ENCODE data around the gene UBXN6.

DNA sequence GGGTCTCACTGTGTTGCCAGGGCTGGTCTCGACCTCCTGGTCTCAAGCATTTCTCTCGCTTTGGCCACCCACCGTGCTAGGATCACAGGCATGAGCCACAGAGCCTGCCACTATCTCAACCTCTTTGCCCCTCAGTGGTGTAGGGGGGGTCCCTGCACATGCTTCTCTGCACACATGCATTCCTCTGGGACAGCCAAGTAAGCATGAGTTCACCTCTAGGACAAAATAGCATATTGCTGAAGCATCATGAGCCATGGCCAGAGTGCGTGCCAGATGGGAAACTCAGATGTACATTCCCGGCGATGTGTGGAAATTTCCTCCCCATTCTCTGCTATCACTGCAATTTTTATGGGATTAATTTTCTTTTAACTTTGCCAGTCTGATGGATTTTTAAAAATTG lies 32.1 kb downstream of the UBXN6 start:
- TF ChIP-seq POLR2A (IDR thresholded peaks at IDR 0.05) (no peak), EP300 (IDR thresholded peaks at IDR 0.05) (no peak), POLR2AphosphoS5 (IDR thresholded peaks at IDR 0.05) (peak in 1 of 2 donors; percentile 38)
- TF ChIP-seq, protein P1, sequence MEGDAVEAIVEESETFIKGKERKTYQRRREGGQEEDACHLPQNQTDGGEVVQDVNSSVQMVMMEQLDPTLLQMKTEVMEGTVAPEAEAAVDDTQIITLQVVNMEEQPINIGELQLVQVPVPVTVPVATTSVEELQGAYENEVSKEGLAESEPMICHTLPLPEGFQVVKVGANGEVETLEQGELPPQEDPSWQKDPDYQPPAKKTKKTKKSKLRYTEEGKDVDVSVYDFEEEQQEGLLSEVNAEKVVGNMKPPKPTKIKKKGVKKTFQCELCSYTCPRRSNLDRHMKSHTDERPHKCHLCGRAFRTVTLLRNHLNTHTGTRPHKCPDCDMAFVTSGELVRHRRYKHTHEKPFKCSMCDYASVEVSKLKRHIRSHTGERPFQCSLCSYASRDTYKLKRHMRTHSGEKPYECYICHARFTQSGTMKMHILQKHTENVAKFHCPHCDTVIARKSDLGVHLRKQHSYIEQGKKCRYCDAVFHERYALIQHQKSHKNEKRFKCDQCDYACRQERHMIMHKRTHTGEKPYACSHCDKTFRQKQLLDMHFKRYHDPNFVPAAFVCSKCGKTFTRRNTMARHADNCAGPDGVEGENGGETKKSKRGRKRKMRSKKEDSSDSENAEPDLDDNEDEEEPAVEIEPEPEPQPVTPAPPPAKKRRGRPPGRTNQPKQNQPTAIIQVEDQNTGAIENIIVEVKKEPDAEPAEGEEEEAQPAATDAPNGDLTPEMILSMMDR (IDR thresholded peaks at IDR 0.05): no peak
